Fibroblast of lung (primary cell): Measurements from ENCODE around the gene GPR132.

Experiments used
- CTCF ChIP-seq, 2 donors: IDR thresholded peaks in 1 of 2; conservative IDR thresholded peaks in 1 of 2; 1 replicate in 1 of 2; 2 replicates in 1 of 2; pipeline ENCODE4 v1.5.1; 2011 to 2012; ENCODE audit warnings: low read length in 2 of 2, control low read depth in 1 of 2, inconsistent platforms in 1 of 2, low read depth in 1 of 2, mild to moderate bottlenecking in 1 of 2
- EZH2 ChIP-seq: IDR thresholded peaks from 2 replicates; pipeline ENCODE4 v1.5.1; 2012; ENCODE audit warnings: low read length, control low read depth, mild to moderate bottlenecking; ENCODE audit errors: missing control alignments

- TF ChIP-seq CTCF (conservative IDR thresholded peaks at IDR 0.05 in 1 of 2, IDR thresholded peaks at IDR 0.05 in 1 of 2; ENCODE audit: low read depth in 1 of 2, low read length in 2 of 2) (no peak), EZH2 (no peak)
These were observed 58.2 kb downstream of the GPR132 start for GRCh38 chr14:105006831-105007592.
